IMR-90 (cell line): Measurements from ENCODE around the gene SEC61A1. TPM values are rescaled to one million over a fixed set of nuclear protein-coding genes. Genes with fewer than 3 reads are reported as not detected.

Experiments used
- ATAC-seq: fragments of 200-7000 bp; cut with Tn5 transposase; 2 replicates; pipeline ENCODE4 v1.9.1; 2020; ENCODE audit warnings: low read depth, mild to moderate bottlenecking, moderate library complexity
- BruUV-seq: library from RNA; stranded (reverse); fragments of 400-500 nt; replicated peaks from 2 replicates; lab custom pipeline; 2021; lab: Mats Ljungman, UMichigan
- CTCF ChIA-PET: fragments of 300-600 bp; formaldehyde crosslinking; extraction: SDS; loops from one replicate; lab custom pipeline; 2021; ENCODE audit warnings: antibody characterized with exemption; lab: Yijun Ruan, JAX
- POLR2A ChIA-PET: fragments of 300-600 bp; sonication (Branson Sonifier 250); formaldehyde crosslinking; loops from one replicate; lab custom pipeline; 2022; ENCODE audit warnings: antibody characterized with exemption; ENCODE audit not compliant: unreplicated experiment; lab: Charles Lee
- DNase-seq: peaks from one replicate; pipeline ENCODE4 v3.0.0; 2013
- H2AFZ ChIP-seq: replicated peaks from 2 replicates; pipeline ENCODE3; 2013; ENCODE audit warnings: low read length, mild to moderate bottlenecking; ENCODE audit not compliant: poor library complexity
- H2AK5ac ChIP-seq: 2 replicates; pipeline ENCODE4 v1.6.1; 2013; ENCODE audit warnings: low read depth, low read length, inconsistent platforms
- H2AK9ac ChIP-seq: replicated peaks from 2 replicates; pipeline ENCODE3; 2013; ENCODE audit warnings: mild to moderate bottlenecking, low read depth, low read length, moderate library complexity; ENCODE audit not compliant: poor library complexity
- H2BK120ac ChIP-seq: 2 replicates; pipeline ENCODE4 v1.6.1; 2013; ENCODE audit warnings: low read depth, low read length, inconsistent platforms
- H2BK15ac ChIP-seq: 3 replicates; pipeline ENCODE4 v1.6.1; 2013; ENCODE audit warnings: low read depth, low read length, inconsistent platforms
- H2BK20ac ChIP-seq: 2 replicates; pipeline ENCODE4 v1.6.1; 2013; ENCODE audit warnings: low read depth, mild to moderate bottlenecking, inconsistent platforms, low read length, moderate library complexity
- H2BK5ac ChIP-seq: 2 replicates; pipeline ENCODE4 v1.6.1; 2013; ENCODE audit warnings: mild to moderate bottlenecking, low read depth, low read length, inconsistent platforms; ENCODE audit not compliant: poor library complexity, severe bottlenecking
- H3K14ac ChIP-seq: replicated peaks from 2 replicates; pipeline ENCODE4 v1.6.1; 2013; ENCODE audit warnings: low read depth, low read length, inconsistent platforms
- H3K18ac ChIP-seq: 2 replicates; pipeline ENCODE4 v1.6.1; 2013; ENCODE audit warnings: low read depth, low read length, control low read depth
- H3K23ac ChIP-seq: 2 replicates; pipeline ENCODE4 v1.6.1; 2013; ENCODE audit warnings: low read depth, low read length, inconsistent platforms
- H3K27ac ChIP-seq: 2 replicates; pipeline ENCODE4 v1.5.1; 2013; ENCODE audit warnings: mild to moderate bottlenecking, control low read depth, low read length; ENCODE audit not compliant: insufficient read depth
- H3K27me3 ChIP-seq: 2 replicates; pipeline ENCODE4 v1.6.1; 2013; ENCODE audit warnings: low read length; ENCODE audit not compliant: control insufficient read depth, insufficient read depth
- H3K36me3 ChIP-seq: 2 replicates; pipeline ENCODE4 v1.6.1; 2013; ENCODE audit warnings: low read length, mixed read lengths; ENCODE audit not compliant: control insufficient read depth, insufficient read depth
- H3K4ac ChIP-seq: 2 replicates; pipeline ENCODE4 v1.6.1; 2013; ENCODE audit warnings: low read depth, low read length, inconsistent platforms
- H3K4me1 ChIP-seq: 2 replicates; pipeline ENCODE4 v1.6.1; 2013; ENCODE audit warnings: low read length, mixed read lengths; ENCODE audit not compliant: control insufficient read depth, insufficient read depth
- H3K4me2 ChIP-seq: 2 replicates; pipeline ENCODE4 v1.6.1; 2013; ENCODE audit warnings: low read depth, mild to moderate bottlenecking, control low read depth, low read length, moderate library complexity
- H3K4me3 ChIP-seq: 2 replicates; pipeline ENCODE4 v1.5.1; 2013; ENCODE audit warnings: low read depth, mild to moderate bottlenecking, control low read depth, low read length, moderate library complexity; ENCODE audit not compliant: insufficient read depth
- H3K56ac ChIP-seq: 2 replicates; pipeline ENCODE4 v1.6.1; 2013; ENCODE audit warnings: low read length, inconsistent platforms; ENCODE audit not compliant: insufficient read depth; ENCODE audit errors: extremely low read depth
- H3K79me1 ChIP-seq, 2 experiments: 2 replicates each; pipeline ENCODE4 v1.6.1; 2013; ENCODE audit warnings: low read length in 2 of 2, inconsistent platforms in 1 of 2, low read depth in 1 of 2
- H3K9ac ChIP-seq: 2 replicates; pipeline ENCODE4 v1.6.1; 2013; ENCODE audit warnings: low read depth, low read length, control low read depth
- H3K9me1 ChIP-seq: 2 replicates; pipeline ENCODE4 v1.6.1; 2013; ENCODE audit warnings: low read length, inconsistent platforms; ENCODE audit not compliant: insufficient read depth
- H3K9me3 ChIP-seq: 2 replicates; pipeline ENCODE4 v1.6.1; 2013; ENCODE audit warnings: low read length; ENCODE audit not compliant: control insufficient read depth, insufficient read depth
- H4K20me1 ChIP-seq: 2 replicates; pipeline ENCODE4 v1.6.1; 2013; ENCODE audit warnings: low read length, inconsistent platforms; ENCODE audit not compliant: insufficient read depth
- H4K5ac ChIP-seq: 2 replicates; pipeline ENCODE4 v1.6.1; 2013; ENCODE audit warnings: mild to moderate bottlenecking, low read depth, low read length, control low read depth
- H4K8ac ChIP-seq, 2 experiments: 2 replicates each; pipeline ENCODE4 v1.6.1; 2013; ENCODE audit warnings: low read depth in 2 of 2, low read length in 2 of 2, control low read depth in 1 of 2, inconsistent platforms in 1 of 2
- H4K91ac ChIP-seq: 2 replicates; pipeline ENCODE4 v1.6.1; 2013; ENCODE audit warnings: low read depth, low read length, inconsistent platforms; ENCODE audit not compliant: insufficient read depth
- CEBPB ChIP-seq: IDR thresholded peaks from 2 replicates; pipeline ENCODE4 v1.6.1; 2012; ENCODE audit warnings: low read depth, low read length, improper control_type of control experiment
- MAZ ChIP-seq: IDR thresholded peaks from 2 replicates; pipeline ENCODE4 v1.6.1; 2012; ENCODE audit warnings: low read depth, mild to moderate bottlenecking, low read length, improper control_type of control experiment, moderate library complexity, borderline replicate concordance
- NFE2L2 ChIP-seq: fragments of 150-350 bp; IDR thresholded peaks from 2 replicates; pipeline ENCODE4 v1.6.1; 2016; ENCODE audit warnings: low read depth, mild to moderate bottlenecking, low read length
- RAD21 ChIP-seq: IDR thresholded peaks from 2 replicates; pipeline ENCODE4 v1.6.1; 2012; ENCODE audit warnings: low read length, improper control_type of control experiment
- RFX5 ChIP-seq: IDR thresholded peaks from 2 replicates; pipeline ENCODE4 v1.8.0; 2012; ENCODE audit warnings: low read depth, mild to moderate bottlenecking, low read length, moderate library complexity
- SMC3 ChIP-seq: fragments of 150-350 bp; IDR thresholded peaks from 2 replicates; pipeline ENCODE4 v1.6.1; 2016; ENCODE audit warnings: low read depth, mild to moderate bottlenecking, antibody characterized with exemption, low read length, moderate library complexity
- WGBS, 2 experiments: methylation state at CpG; one replicate each; pipeline versions ENCODE4 v1.1.5 to v1.1.7; 2013; ENCODE audit warnings: missing lambda C conversion rate in 2 of 2; ENCODE audit not compliant: insufficient read length in 1 of 2; ENCODE audit errors: extremely low coverage in 2 of 2; 5-methylcytosine and 5-hydroxymethylcytosine counted together
- dilution Hi-C: fragments of 300-500 bp; cut with HindIII; formaldehyde crosslinking; loops from one replicate; pipeline ENCODE4 v1.14.3; 2018; ENCODE audit warnings: low sequenced_read_pairs; ENCODE audit not compliant: unreplicated experiment
- in situ Hi-C: fragments of 300-500 bp; cut with MboI; formaldehyde crosslinking; loops from 3 replicates; pipeline ENCODE4 v1.14.3; 2019; ENCODE audit warnings: low sequenced_read_pairs, inconsistent platforms, mixed read lengths
- intact Hi-C: fragments of 100-400 bp; cut with micrococcal nuclease; formaldehyde crosslinking; loops from 2 replicates; pipeline ENCODE4 v1.10.0; 2022
- polyA plus RNA-seq, 3 experiments: library from polyadenylated mRNA; depleted of rRNA; stranded (reverse); fragments of >200 nt; gene quantifications; 2 replicates each; pipeline ENCODE4 v1.2.3, GENCODE V29; 2012; ENCODE audit warnings: low replicate concordance in 1 of 3
- total RNA-seq: library from RNA; depleted of rRNA; stranded (reverse); fragments of >200 nt; gene quantifications from 2 replicates; pipeline ENCODE4 v1.2.3, GENCODE V29; 2012

Gene SEC61A1
- total and polyA plus RNA-seq, 2 of the 4 experiments (the other 2 are of a cell fraction) = 377 to 478 TPM

DNA sequence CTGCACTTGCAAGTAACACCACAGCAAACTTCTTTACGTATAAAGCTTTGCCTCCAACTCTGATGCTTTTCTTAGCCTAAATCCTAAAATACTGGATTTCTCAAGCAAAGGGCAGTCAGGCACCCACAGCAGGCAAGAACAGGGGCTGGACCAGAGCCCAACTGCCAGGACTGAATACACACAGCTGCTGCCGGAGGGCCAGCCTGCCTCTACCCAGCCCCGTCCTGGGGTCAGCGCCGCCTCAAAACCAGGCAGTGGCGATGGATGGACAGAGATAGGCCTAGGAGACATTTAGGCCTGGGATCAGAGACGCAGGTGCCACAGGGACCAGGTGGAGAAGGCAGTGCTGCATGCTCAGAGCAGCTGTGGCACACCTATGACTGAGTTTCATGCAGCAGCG lies 47.6 kb upstream of the SEC61A1 start:
- no peak overlapping the region for H4K8ac ChIP-seq

More for the DNA sequence above, 47.6 kb upstream of the SEC61A1 start:
- Histone ChIP-seq H3K27ac (no peak overlapping the region), H3K18ac (no peak overlapping the region), H4K5ac (no peak overlapping the region), H2BK120ac (no peak overlapping the region), H2AK5ac (no peak overlapping the region), H3K9me1 (no peaks in the 10 kb centered on the region), H3K4ac (no peak overlapping the region), H3K4me1 (no peaks in the 10 kb centered on the region; the same call in 1 of the 2 replicates), H2AFZ (peak overlapping the region; percentile 5), H3K4me2 (no peak overlapping the region), H2AK9ac (no peak overlapping the region), H4K20me1 (no peaks in the 10 kb centered on the region), H3K79me1 (no peaks in the 10 kb centered on the region), H3K36me3 (no peaks in the 10 kb centered on the region), H3K14ac (no peak overlapping the region), H2BK20ac (no peak overlapping the region), H2BK5ac (no peak overlapping the region), H3K9me3 (peaks cover 5% of the 10 kb centered on the region), H3K4me3 (no peak overlapping the region), H3K27me3 (peaks cover 44% of the 10 kb centered on the region), H3K56ac (no peak overlapping the region), H4K91ac (no peak overlapping the region), H3K9ac (no peak overlapping the region), H3K23ac (no peak overlapping the region), H2BK15ac (no peak overlapping the region)
- no TSS peak for BruUV-seq
- dilution Hi-C loops (no loop called here), in situ Hi-C loops (no loop called here), intact Hi-C loops (no loop called here)
- TF ChIP-seq RAD21 = no peak
- no peak for TF ChIP-seq MAZ
- TF ChIP-seq RFX5 = no peak
- TF ChIP-seq SMC3 = no peak
- TF ChIP-seq NFE2L2 = no peak
- TF ChIP-seq CEBPB = no peak
- ATAC-seq (no peak), DNase-seq (no peak)
- ChIA-PET CTCF (no interaction called here), POLR2A (no interaction called here)
- WGBS, 2 experiments = 54% methylated on average over 6 of the region's 8 CpGs; no CpG with 5 or more reads in 1 of the 2 experiments
